ENCODE measurements around the gene PHAF1.

The PHAF1 gene

DNA sequence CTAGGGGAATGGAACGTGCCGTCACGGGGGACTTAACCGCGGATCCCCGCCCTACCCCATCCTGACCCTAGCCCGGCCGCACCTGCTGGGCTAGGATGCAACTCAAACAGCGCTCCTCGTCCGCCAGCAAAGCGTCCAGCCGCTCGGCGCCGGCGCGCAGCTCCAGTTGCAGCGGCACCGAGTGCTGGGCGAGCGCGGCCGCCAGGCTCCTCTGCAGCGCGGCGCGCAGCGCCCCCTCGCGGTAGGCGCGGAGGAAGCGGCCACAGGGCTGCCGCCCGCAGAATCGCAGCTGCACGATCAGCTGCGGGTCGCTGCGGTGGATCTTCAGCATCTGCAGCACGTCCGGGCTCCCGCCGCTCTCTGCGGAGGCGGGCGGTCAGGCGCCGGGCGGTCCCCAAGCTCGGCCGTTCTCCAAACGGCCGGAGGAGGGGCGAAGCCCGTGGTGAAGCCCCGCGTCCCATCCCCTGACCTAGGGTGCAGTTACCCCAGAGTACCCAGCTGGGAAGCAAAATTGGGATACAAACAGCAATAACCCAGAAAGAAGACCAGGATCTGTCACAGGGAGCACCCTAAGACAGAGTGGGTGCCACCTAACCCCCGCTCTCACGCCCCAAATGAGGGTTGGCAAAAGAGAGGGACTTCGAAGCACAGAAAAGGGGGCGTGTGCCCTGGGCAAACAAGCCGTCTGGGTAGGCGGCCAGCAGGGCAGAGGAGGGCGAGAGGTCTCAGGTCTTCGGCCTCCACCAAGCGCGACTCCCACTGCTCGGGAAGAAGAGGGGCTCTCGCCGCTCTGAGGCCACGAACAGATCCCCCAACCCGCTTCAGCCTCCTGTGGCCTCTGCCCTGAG lies 45.8 kb downstream of the PHAF1 start:
- 0 out of 2 replicates have a peak overlapping the region, but pooled peaks have one; percentile 2 for H3K4me3 ChIP-seq
- H3K4me1 ChIP-seq: no peaks in the 10 kb centered on the region; the same call in 1 of the 2 replicates
- peak; percentile 55 to 85 for DNase-seq (ENCODE audit: low spot score in 2 of 2)
- no peaks in the 10 kb centered on the region for H3K36me3 ChIP-seq (replicated peaks)
- no peaks in the 10 kb centered on the region for H3K27me3 ChIP-seq (ENCODE audit: low read depth)
- no peaks in the 10 kb centered on the region for H3K9me3 ChIP-seq
- in situ Hi-C loops (cut with MboI; ENCODE audit: low sequenced_read_pairs): loop anchor here (10.0 kb wide), 2 partner anchors 141 to 181 kb away; no protein-coding TSS in a partner anchor

DNA sequence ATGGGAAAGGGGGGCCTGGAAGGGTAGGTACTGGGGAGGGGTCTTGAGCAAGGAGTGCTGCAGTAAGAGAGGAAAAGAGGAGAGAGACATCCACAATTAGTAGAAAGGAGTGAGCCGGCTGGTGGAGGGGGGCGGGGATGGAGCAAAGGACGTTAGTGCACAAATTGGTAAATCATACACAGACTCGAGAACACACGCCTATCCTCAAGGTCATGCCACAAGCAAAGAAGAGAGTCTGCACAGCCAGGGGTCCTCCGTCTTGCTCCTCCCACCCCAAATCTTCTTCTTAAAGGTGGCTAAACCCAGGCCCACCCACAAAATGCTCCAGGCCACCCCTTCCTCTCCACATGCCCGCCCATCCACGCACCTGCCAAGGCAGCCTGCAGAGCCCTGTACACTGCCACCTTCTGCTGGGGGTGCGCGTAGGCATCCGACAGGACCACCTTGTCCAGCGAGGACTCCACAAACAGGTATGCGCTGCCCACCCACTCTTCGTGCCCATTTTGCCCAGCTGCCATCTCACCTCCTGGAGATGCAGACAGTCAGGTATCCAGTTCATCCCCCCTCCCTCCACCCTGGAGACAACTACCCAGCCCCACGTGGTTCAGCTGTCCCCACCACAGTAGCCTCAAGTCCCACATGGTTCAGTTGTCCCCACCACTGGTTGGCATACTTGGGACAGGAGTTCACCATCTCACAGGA lies 46.6 kb downstream of the PHAF1 start:
- H3K27me3 ChIP-seq (ENCODE audit: low read depth): no peaks in the 10 kb centered on the region
- in situ Hi-C loops (cut with MboI; ENCODE audit: low sequenced_read_pairs): loop anchor here (10.0 kb wide), 2 partner anchors 141 to 181 kb away; no protein-coding TSS in a partner anchor
- H3K36me3 ChIP-seq (replicated peaks): no peaks in the 10 kb centered on the region
- H3K4me3 ChIP-seq: no peak overlapping the region
- no peaks in the 10 kb centered on the region for H3K9me3 ChIP-seq
- no peak for DNase-seq (ENCODE audit: low spot score in 2 of 2)
- no peaks in the 10 kb centered on the region; the same call in 1 of the 2 replicates for H3K4me1 ChIP-seq

DNA sequence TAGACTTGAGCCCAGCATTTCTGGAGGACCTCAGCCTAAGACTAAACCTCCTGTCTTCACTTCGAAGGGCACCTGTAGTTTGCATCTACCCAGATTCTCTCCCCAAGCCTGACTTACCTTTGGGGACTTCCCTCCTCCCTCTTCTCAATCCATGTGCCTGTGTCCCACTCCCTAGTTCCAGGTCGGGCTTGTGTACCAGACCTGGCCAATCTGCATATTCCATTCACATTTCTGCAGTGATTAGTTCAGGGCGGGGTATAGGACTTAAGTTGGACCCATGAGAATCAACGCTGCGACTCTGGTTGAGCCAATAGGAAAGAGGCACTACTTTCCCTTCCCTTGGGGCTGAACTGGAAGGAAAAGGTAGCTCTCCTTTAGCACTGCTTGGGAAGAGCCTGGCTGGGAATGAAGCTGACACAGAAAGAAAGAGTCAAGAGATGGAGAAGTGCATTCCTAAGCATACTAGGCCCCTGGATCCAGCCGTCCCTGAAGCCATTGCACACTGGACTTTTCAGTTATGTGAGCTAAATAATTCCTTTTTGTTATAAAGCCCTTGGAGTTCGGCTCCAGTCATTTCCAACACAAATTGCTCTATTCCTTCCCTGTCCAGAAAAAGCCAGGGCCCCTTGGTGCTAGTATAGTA lies 47.5 kb downstream of the PHAF1 start:
- Histone ChIP-seq H3K9me3 (no peaks in the 10 kb centered on the region), H3K4me1 (no peaks in the 10 kb centered on the region; the same call in 1 of the 2 replicates), H3K27me3 (ENCODE audit: low read depth) (no peaks in the 10 kb centered on the region), H3K36me3 (replicated peaks) (no peaks in the 10 kb centered on the region), H3K4me3 (no peak overlapping the region)
- DNase-seq (ENCODE audit: low spot score in 2 of 2): no peak
- in situ Hi-C loops (cut with MboI; ENCODE audit: low sequenced_read_pairs): loop anchor here (10.0 kb wide), 2 partner anchors 142 to 182 kb away; no protein-coding TSS in a partner anchor

DNA sequence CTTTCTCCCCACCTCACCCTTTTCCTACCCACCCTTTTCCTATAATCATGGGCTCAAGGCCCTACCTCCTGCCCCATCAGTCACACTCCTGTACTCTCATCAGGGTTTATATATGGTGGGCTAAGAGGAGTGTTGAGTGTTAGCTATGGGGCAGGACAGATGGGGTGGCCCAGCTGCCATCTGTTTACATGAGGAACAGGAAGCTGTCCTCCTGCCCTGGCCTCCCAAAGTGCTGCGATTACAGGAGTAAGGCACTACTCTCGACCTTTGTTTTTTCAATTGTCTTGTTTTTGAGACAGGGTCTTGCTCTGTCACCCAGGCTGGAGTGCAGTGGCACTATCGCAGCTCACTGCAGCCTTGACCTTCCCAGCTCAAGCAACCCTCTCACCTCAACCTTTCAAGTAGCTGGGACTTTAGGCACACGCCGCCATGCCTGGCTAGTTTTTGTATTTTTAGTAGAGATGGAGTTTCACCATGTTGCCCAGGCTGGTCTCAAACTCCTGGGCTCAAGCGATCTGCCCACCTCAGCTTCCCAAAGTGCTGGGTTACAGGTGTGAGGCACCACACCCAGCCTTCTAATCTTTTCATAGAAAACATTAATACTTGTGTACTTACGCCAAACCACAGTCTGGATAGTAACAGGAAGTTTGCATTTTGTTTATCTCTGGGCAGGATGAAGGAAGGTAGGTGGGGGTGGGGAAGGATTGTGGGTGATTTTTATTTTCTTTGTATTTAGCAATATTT lies 48.3 kb downstream of the PHAF1 start:
- in situ Hi-C loops (cut with MboI; ENCODE audit: low sequenced_read_pairs): loop anchor here (10.0 kb wide), 2 partner anchors 143 to 183 kb away; no protein-coding TSS in a partner anchor
- Histone ChIP-seq H3K36me3 (replicated peaks) (no peaks in the 10 kb centered on the region), H3K4me3 (no peak overlapping the region), H3K9me3 (no peaks in the 10 kb centered on the region), H3K4me1 (no peaks in the 10 kb centered on the region; the same call in 1 of the 2 replicates), H3K27me3 (ENCODE audit: low read depth) (no peaks in the 10 kb centered on the region)
- DNase-seq (ENCODE audit: low spot score in 2 of 2): no peak

DNA sequence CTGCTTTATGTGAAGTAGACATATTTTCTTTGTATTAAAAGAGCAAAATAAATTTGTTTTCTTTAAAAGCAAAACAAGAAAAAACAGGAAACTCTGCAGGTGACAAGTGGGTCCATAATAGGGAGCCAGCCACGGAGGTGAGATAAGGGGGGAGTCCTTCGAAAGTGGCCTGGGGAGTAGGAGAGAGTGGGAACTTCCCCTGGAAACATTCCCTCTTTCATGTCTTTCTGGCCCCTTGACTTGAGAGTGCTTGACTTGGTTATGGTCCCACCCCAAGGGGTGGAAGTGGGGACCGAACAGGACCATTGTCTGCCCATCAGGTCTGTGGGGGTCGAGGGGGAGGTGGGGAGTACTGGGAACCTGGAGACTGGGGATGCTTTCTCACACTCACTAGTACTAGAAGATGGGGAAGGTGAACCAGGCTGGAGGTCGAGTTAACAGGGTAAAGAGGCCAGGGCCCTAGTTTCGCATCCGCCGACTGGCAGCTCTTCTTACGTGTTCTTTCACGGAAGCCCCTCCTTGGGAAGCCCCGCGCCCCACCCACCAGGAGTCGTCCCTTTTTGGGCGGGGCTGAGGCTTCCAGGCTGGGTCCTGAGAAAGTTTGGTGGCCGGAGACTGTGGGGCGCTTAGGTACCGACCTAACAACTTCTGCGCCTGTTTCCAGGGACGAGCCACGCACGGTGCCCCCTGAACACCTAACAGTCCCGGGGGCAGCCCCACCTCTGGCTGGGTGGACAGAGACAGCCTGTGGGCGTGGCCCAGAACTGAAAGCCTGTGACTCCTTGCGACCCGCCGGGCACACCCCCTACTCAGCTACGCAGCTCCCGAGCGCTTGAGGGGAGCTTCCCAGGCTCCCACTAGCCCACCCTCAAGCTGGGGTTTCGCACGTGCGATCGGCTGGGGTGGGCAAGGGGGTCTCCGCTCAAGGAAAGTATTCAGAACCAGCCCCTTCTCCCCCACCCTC lies 49.2 kb downstream of the PHAF1 start:
- Histone ChIP-seq H3K36me3 (replicated peaks) (no peaks in the 10 kb centered on the region), H3K27me3 (ENCODE audit: low read depth) (no peaks in the 10 kb centered on the region), H3K9me3 (no peaks in the 10 kb centered on the region), H3K4me3 (peak overlapping the region; percentile 67), H3K4me1 (no peaks in the 10 kb centered on the region; the same call in 1 of the 2 replicates)
- in situ Hi-C loops (cut with MboI; ENCODE audit: low sequenced_read_pairs): loop anchor here (10.0 kb wide), 2 partner anchors 144 to 184 kb away; no protein-coding TSS in a partner anchor
- DNase-seq (ENCODE audit: low spot score in 2 of 2): peak; percentile 31 to 79

DNA sequence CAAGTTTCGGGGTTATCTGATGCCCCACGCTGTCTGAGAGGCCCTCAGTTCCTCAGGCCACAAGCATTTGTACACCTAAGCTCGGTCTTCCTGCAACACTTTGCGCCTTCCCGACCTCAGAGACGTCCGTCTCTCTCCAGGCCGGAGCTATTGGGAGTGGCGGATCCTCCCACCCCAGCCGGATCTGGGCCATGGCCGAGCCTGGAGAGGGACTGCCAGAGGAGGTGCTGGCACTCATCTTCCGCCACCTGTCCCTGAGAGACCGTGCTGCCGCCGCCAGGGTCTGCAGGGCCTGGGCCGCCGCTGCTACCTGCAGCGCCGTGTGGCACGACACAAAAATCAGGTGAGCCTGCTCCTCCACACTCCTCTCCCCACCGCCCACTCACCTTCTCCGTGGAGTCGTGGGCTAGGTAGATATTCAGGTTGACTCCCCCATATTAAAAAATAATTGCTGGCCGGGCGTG lies 51.9 kb downstream of the PHAF1 start:
- H3K4me3 ChIP-seq: no peak overlapping the region
- in situ Hi-C loops (cut with MboI; ENCODE audit: low sequenced_read_pairs): no loop called here
- H3K27me3 ChIP-seq (ENCODE audit: low read depth): no peaks in the 10 kb centered on the region
- H3K36me3 ChIP-seq (replicated peaks): no peaks in the 10 kb centered on the region
- no peaks in the 10 kb centered on the region; the same call in 1 of the 2 replicates for H3K4me1 ChIP-seq
- no peak for DNase-seq (ENCODE audit: low spot score in 2 of 2)
- H3K9me3 ChIP-seq: no peaks in the 10 kb centered on the region

- in situ Hi-C loops (cut with MboI; ENCODE audit: low sequenced_read_pairs): no loop called here
- Histone ChIP-seq H3K9me3 (no peaks in the 10 kb centered on the region), H3K4me1 (no peaks in the 10 kb centered on the region; the same call in 1 of the 2 replicates), H3K36me3 (replicated peaks) (no peaks in the 10 kb centered on the region), H3K4me3 (no peak overlapping the region), H3K27me3 (ENCODE audit: low read depth) (no peaks in the 10 kb centered on the region)
- DNase-seq (ENCODE audit: low spot score in 2 of 2): no peak
Observed at GRCh38 chr16:67162506-67163163, 52.9 kb downstream of the PHAF1 start.

DNA sequence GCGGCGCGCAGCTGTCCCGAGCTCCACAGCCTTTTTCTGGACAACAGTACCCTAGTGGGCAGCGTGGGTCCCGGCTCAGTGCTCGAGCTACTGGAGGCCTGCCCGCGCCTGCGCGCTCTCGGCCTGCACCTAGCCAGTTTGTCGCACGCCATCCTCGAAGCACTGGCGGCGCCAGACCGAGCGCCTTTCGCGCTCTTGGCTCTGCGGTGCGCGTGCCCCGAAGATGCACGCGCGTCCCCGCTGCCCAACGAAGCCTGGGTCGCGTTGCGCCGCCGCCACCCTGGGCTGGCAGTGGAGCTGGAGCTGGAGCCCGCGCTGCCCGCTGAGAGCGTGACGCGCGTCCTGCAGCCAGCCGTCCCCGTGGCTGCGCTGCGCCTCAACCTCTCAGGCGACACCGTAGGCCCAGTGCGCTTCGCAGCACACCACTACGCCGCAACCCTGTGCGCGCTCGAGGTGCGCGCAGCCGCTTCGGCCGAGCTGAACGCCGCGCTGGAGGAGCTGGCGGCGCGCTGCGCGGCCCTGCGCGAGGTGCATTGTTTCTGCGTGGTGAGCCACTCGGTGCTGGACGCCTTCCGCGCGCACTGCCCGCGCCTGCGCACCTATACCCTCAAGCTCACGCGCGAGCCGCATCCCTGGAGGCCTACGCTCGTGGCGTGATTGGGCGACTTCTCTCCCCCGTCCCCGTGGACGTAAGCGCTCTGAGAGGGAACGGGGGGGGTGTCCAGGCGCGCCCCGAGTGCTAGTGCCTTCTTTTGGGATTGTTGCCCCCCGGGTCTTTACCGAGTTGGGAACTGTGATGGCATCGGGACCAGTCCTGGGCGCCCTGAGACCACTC lies 53.6 kb downstream of the PHAF1 start:
- no peak for DNase-seq (ENCODE audit: low spot score in 2 of 2)
- H3K36me3 ChIP-seq (replicated peaks): no peaks in the 10 kb centered on the region
- no peaks in the 10 kb centered on the region; the same call in 1 of the 2 replicates for H3K4me1 ChIP-seq
- no peaks in the 10 kb centered on the region for H3K27me3 ChIP-seq (ENCODE audit: low read depth)
- in situ Hi-C loops (cut with MboI; ENCODE audit: low sequenced_read_pairs): no loop called here
- no peaks in the 10 kb centered on the region for H3K9me3 ChIP-seq
- H3K4me3 ChIP-seq: no peak overlapping the region

DNA sequence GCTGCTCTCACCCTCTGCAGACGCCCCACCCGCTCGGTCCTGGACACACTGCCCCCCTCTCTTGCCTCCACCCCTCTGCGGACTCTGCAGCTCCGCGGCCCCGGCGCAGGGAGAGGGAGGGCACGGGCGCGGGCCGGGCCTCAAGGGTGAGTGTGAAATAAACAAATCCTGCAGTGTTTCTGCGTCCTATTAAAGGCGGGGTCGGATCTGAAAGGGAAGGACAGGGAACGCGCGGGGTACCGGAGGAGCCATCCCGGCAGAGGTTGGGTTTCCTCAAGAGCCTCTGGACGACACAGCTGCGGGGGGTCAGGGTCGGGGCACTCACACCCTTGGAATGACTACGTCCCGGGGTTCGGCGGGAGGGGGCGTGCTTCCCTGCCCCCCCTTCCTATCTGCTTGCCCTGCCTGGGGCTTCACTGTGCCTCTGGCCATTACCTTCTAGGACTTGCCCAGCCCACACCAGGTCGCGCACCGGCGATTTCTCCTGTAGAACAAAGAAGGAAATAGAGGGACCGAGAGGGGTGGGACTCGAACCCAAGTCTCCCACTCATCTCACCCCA lies 54.3 kb downstream of the PHAF1 start:
- Histone ChIP-seq H3K36me3 (replicated peaks) (no peaks in the 10 kb centered on the region), H3K4me1 (no peaks in the 10 kb centered on the region; the same call in 1 of the 2 replicates), H3K27me3 (ENCODE audit: low read depth) (no peaks in the 10 kb centered on the region), H3K4me3 (no peak overlapping the region), H3K9me3 (no peaks in the 10 kb centered on the region)
- no peak for DNase-seq (ENCODE audit: low spot score in 2 of 2)
- in situ Hi-C loops (cut with MboI; ENCODE audit: low sequenced_read_pairs): no loop called here

- Histone ChIP-seq H3K9me3 (no peaks in the 10 kb centered on the region), H3K4me1 (peaks cover 3% of the 10 kb centered on the region; the same call in 1 of the 2 replicates), H3K27me3 (ENCODE audit: low read depth) (no peaks in the 10 kb centered on the region), H3K4me3 (no peak within 1 kb of the TSS), H3K36me3 (replicated peaks) (no peaks in the 10 kb centered on the region)
- in situ Hi-C loops (cut with MboI; ENCODE audit: low sequenced_read_pairs): no loop called here
- no peak for DNase-seq (ENCODE audit: low spot score in 2 of 2)
Observed at GRCh38 chr16:67164599-67165061, 54.9 kb downstream of the PHAF1 start, which contains the start of gene HSF4. Gene HSF4, plus strand, starts transcription at chr16:67164745. Its CDS starts 67 bp downstream, at chr16:67164812.
